ENCODE data around the gene CD276. TPM values are rescaled to one million over a fixed set of nuclear protein-coding genes. Genes with fewer than 3 reads are reported as not detected.

The CD276 gene
- total and polyA plus RNA-seq, 9 donors, result 48.3 to 180 (median 127) TPM

DNA sequence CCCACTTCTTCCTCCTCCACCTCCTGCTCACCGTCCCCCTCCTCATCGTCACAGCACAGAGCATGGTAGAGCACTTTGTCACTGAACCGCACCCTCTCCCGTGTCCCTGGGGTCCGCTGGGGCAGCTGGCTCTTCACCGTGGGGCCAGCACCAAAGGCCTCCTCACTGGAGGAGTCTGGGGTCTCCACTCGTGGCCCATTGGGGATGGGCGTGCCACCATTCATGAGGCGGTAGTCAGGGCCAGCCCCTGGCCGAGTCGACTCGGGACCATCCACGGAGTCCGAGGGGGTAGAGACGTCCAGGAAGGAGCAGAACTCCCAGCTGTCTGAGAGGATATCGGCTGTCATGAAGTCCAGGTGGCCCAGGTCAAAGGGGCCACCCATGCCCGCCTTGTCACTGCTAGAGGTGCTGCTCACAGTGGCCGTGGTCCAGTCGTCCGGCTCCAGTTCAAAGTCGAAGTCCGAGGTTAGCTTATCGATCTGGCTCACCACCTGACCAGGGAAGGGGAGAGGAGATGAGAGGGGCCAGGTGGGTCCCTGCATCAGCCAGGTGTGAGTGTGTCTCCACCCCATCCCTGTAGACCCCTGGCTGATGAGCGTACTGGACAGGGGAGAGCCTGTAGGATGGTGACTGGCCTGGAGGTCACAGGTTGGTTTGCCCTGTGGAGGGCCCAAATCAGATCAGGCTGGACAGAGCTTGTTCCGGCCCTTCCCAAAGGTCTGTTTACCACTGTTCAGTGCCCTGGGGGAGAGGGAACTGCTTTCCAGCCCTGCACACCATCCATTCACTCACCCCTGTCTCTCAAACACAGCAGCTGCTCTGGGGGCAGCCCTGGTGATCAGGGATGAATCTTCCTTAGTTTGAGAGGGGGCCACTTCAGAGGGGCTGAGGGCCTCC is 56.2 kb downstream of the CD276 start:
- no peaks in the 10 kb centered on the region for H3K9me3 ChIP-seq (replicated peaks; ENCODE audit: control insufficient read depth, low read depth, low read length)
- H3K36me3 ChIP-seq (ENCODE audit: control insufficient read depth, insufficient read depth, low read length), result no peaks in the 10 kb centered on the region
- peaks cover 20% of the 10 kb centered on the region for H3K27me3 ChIP-seq (ENCODE audit: control insufficient read depth, insufficient read depth, low read length)
- 85% methylated on average over 25 of the region's 25 CpGs for WGBS (ENCODE audit: insufficient coverage)
- H3K27ac ChIP-seq (ENCODE audit: low read length), result no peak overlapping the region
- DNase-seq, result no peak
- no peak overlapping the region for H3K4me3 ChIP-seq (ENCODE audit: low read length)
- H3K4me1 ChIP-seq (ENCODE audit: control insufficient read depth, insufficient read depth, low read length), result peaks cover 2% of the 10 kb centered on the region

DNA sequence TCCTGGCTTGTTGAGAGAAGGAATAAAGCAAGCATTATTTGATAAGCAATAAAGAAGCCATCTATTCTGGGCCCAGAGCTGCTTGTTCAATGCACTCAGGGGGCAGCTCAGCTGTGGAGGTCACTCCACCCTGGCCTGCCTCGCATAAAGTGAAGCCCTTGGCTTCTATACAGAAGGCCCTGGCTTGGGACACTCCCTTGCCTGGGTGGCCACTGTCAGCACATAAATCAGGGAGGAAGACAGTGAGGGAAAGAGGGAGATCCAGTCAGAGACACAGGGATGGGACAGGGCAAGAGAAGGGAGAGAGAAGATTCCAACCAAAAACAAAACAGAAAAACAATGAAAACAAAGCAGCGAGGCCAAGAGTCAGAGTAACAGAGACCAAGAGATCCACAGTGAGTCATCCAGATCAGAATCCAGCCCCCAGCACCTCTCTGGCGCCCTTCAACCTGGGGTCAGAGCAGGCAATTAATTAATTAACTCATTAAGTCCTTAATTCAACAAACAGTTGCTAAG is 57.2 kb downstream of the CD276 start:
- Histone ChIP-seq H3K27me3 (ENCODE audit: control insufficient read depth, insufficient read depth, low read length) (peaks cover 16% of the 10 kb centered on the region), H3K27ac (ENCODE audit: low read length) (no peak overlapping the region), H3K4me3 (ENCODE audit: low read length) (no peak overlapping the region), H3K36me3 (ENCODE audit: control insufficient read depth, insufficient read depth, low read length) (no peaks in the 10 kb centered on the region), H3K4me1 (ENCODE audit: control insufficient read depth, insufficient read depth, low read length) (peaks cover 4% of the 10 kb centered on the region), H3K9me3 (replicated peaks; ENCODE audit: control insufficient read depth, low read depth, low read length) (no peaks in the 10 kb centered on the region)
- DNase-seq, result no peak
- WGBS (ENCODE audit: insufficient coverage), result 40% methylated on average over 1 of the region's 3 CpGs

DNA sequence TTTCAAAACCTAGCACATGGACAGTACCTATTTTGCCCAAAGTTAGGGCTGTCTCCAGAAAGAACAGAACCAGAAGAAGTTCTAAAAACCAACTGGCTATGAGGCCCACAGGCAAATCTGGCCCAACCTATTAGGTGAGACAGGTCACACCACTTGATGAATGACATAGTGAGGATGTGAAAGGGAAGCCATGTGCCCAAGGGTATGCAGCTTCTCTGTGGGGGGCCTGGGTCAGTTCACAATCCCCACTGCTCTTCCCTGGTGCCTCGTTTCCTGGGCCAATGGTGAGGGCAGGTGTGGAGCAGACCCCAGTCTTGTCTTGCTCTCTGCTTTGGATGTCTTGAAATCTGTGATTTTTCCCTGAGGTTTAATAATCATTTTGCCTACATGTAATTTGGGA is 60.1 kb downstream of the CD276 start:
- no CpG with 5 or more reads among the region's 1 CpG for WGBS (ENCODE audit: insufficient coverage)
- Histone ChIP-seq H3K36me3 (ENCODE audit: control insufficient read depth, insufficient read depth, low read length) (no peaks in the 10 kb centered on the region), H3K27me3 (ENCODE audit: control insufficient read depth, insufficient read depth, low read length) (peaks cover 12% of the 10 kb centered on the region), H3K27ac (ENCODE audit: low read length) (no peak overlapping the region), H3K4me3 (ENCODE audit: low read length) (no peak overlapping the region), H3K9me3 (replicated peaks; ENCODE audit: control insufficient read depth, low read depth, low read length) (no peaks in the 10 kb centered on the region), H3K4me1 (ENCODE audit: control insufficient read depth, insufficient read depth, low read length) (peaks cover 14% of the 10 kb centered on the region)
- no peak for DNase-seq

DNA sequence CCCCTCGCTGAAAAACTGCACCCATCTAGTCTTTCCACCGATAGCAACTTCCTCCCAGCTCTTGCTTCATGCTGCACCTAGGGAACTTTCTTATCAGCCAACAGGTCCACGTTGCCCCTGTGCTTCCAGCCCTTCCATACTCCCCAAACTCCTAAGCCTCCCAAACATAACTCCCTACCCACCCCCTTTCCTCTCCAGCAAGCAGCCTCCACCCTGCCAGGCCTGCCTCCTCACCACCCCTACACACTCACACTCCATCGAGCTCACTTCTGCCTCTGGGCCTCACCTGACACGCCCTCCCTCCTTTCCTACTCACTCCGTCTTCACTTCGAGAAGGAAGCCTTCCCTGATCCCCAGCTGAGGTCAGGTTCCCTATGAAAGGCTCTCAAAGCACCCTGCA is 60.9 kb downstream of the CD276 start:
- no peaks in the 10 kb centered on the region for H3K36me3 ChIP-seq (ENCODE audit: control insufficient read depth, insufficient read depth, low read length)
- H3K9me3 ChIP-seq (replicated peaks; ENCODE audit: control insufficient read depth, low read depth, low read length), result no peaks in the 10 kb centered on the region
- H3K27ac ChIP-seq (ENCODE audit: low read length), result no peak overlapping the region
- no peak for DNase-seq
- peaks cover 16% of the 10 kb centered on the region for H3K27me3 ChIP-seq (ENCODE audit: control insufficient read depth, insufficient read depth, low read length)
- 46% methylated on average over 7 of the region's 7 CpGs for WGBS (ENCODE audit: insufficient coverage)
- H3K4me1 ChIP-seq (ENCODE audit: control insufficient read depth, insufficient read depth, low read length), result peaks cover 14% of the 10 kb centered on the region
- H3K4me3 ChIP-seq (ENCODE audit: low read length), result no peak overlapping the region

DNA sequence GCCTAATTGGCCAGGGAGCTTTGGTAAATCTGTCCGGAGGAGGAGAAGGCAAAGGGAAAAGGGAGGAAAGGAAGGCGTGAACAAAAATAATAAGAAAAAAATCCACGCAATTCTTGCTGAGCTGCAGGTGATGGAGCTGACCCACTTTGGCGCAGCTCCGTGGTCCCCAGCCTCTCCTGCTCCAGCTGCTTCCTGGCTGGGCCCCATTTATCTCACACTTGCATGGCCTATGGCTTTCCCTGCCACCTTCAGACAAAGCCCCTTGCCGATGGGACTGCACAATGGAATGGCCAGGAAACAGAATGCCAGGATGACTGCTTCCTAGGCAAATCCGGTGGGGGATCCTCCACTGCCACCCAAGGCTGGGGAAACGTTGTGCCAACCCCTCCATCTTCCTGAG is 62.1 kb downstream of the CD276 start:
- H3K4me1 ChIP-seq (ENCODE audit: control insufficient read depth, insufficient read depth, low read length), result peaks cover 16% of the 10 kb centered on the region
- peaks cover 26% of the 10 kb centered on the region for H3K27me3 ChIP-seq (ENCODE audit: control insufficient read depth, insufficient read depth, low read length)
- DNase-seq, result no peak
- no peaks in the 10 kb centered on the region for H3K9me3 ChIP-seq (replicated peaks; ENCODE audit: control insufficient read depth, low read depth, low read length)
- H3K4me3 ChIP-seq (ENCODE audit: low read length), result no peak overlapping the region
- 51% methylated on average over 8 of the region's 8 CpGs for whole genome bisulfite sequencing (ENCODE audit: insufficient coverage)
- H3K27ac ChIP-seq (ENCODE audit: low read length), result no peak overlapping the region
- no peaks in the 10 kb centered on the region for H3K36me3 ChIP-seq (ENCODE audit: control insufficient read depth, insufficient read depth, low read length)

DNA sequence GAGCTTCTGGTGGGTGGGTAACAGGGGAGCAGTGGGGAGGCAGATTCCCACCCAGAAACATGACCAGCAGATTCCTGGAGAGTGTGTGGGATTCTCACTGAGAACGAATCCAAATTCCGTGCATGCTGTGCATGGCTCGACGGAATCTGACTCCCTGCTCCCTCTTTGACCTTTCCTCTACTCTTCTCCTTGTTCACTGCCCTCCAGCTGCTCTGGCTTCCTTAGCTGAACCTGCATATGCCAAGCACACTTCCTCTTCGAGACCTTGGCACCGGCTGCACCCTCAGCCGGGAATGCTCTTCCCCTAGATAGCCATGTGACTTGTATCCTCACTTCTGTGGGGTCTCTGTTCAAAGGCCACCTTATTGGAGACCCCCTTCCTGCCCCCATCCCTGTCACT is 62.7 kb downstream of the CD276 start:
- Histone ChIP-seq H3K4me1 (ENCODE audit: control insufficient read depth, insufficient read depth, low read length) (peaks cover 21% of the 10 kb centered on the region), H3K36me3 (ENCODE audit: control insufficient read depth, insufficient read depth, low read length) (no peaks in the 10 kb centered on the region), H3K27ac (ENCODE audit: low read length) (no peak overlapping the region), H3K9me3 (replicated peaks; ENCODE audit: control insufficient read depth, low read depth, low read length) (no peaks in the 10 kb centered on the region), H3K27me3 (ENCODE audit: control insufficient read depth, insufficient read depth, low read length) (peaks cover 29% of the 10 kb centered on the region), H3K4me3 (ENCODE audit: low read length) (no peak overlapping the region)
- peak; percentile 37 for DNase-seq
- WGBS (ENCODE audit: insufficient coverage), result 33% methylated on average over 6 of the region's 7 CpGs

DNA sequence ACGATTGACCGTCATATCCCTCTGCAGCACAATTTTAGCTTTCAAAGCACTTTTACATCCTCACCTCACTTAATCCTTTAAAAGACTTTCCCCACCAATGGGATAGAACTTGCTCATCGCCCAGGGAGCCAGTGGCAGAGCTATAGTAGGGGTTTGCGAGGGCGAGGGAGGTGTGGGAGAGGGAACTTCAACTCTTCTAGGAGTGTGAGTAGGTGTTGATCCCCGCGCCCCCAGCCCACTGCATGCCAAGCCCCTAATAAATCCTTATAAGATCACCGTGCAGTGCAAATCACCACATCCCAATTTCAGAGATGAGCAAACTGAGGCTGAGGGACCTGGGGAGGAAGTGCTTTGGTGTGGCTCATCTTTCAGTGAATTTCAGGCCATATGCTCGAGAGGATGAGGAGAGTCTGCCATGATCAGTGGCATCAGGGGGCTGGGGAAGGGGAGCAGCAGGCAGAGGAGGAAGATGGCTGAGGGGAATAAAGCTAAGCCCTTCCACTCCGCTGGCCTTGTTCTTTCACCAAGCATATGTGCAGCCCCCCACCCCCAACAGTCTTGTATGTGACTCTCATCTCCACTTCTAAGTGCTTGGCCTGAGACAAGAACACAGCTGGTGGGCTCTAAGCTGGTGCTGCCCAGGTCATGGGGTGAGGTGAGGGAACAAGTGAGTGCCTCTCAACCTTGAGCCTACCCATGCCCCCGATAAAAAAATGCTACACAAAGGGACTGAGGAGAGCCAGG is 63.8 kb downstream of the CD276 start:
- no peak for DNase-seq
- Histone ChIP-seq H3K36me3 (ENCODE audit: control insufficient read depth, insufficient read depth, low read length) (no peaks in the 10 kb centered on the region), H3K9me3 (replicated peaks; ENCODE audit: control insufficient read depth, low read depth, low read length) (no peaks in the 10 kb centered on the region), H3K4me3 (ENCODE audit: low read length) (no peak overlapping the region), H3K4me1 (ENCODE audit: control insufficient read depth, insufficient read depth, low read length) (peaks cover 26% of the 10 kb centered on the region), H3K27me3 (ENCODE audit: control insufficient read depth, insufficient read depth, low read length) (peaks cover 33% of the 10 kb centered on the region), H3K27ac (ENCODE audit: low read length) (no peak overlapping the region)
- WGBS (ENCODE audit: insufficient coverage), result 40% methylated on average over 1 of the region's 11 CpGs

DNA sequence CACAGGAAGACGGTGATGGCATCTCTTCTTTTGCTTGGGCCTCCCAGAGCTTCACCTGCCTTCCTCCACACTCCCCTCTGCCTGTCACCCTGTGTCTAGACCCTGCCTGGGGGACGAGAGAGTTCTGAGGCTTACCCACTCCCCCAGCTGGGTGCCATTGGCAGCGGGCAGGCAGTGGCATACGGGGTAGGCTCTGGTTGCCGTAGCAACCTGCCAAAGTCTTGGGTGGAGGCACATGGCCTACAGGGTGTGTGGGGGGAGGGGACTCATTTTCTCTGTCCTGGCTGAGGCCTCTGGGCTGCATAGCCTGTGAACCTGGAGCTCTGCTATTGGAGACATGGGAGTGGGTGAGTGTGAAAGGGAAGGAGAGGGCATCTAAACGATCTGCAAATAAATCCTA is 64.5 kb downstream of the CD276 start:
- H3K36me3 ChIP-seq (ENCODE audit: control insufficient read depth, insufficient read depth, low read length), result no peaks in the 10 kb centered on the region
- WGBS (ENCODE audit: insufficient coverage), result 58% methylated on average over 3 of the region's 6 CpGs
- H3K27ac ChIP-seq (ENCODE audit: low read length), result no peak overlapping the region
- peaks cover 28% of the 10 kb centered on the region for H3K4me1 ChIP-seq (ENCODE audit: control insufficient read depth, insufficient read depth, low read length)
- H3K4me3 ChIP-seq (ENCODE audit: low read length), result no peak overlapping the region
- H3K9me3 ChIP-seq (replicated peaks; ENCODE audit: control insufficient read depth, low read depth, low read length), result no peaks in the 10 kb centered on the region
- peaks cover 39% of the 10 kb centered on the region for H3K27me3 ChIP-seq (ENCODE audit: control insufficient read depth, insufficient read depth, low read length)
- DNase-seq, result no peak

DNA sequence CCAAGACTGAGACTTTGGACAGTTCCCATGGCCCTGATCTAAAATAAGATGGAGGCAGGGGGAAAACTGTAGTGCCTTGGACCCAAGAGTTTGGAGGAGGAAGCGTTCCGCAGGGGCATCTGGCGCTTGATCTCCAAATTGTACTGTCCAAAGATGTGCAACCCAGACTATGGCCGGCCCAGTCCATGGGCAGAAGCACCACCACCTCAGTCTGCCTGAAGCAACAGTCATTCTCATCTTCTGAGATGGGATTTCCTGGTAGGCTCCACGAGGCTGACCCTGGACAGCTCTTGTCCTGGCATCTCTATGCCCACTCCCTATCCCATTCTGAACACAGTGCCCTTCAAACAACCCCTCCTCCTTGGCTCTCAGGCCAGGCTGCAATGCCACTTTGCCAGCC is 65.3 kb downstream of the CD276 start:
- 89% methylated on average over 5 of the region's 5 CpGs for whole genome bisulfite sequencing (ENCODE audit: insufficient coverage)
- Histone ChIP-seq H3K4me3 (ENCODE audit: low read length) (no peak overlapping the region), H3K36me3 (ENCODE audit: control insufficient read depth, insufficient read depth, low read length) (no peaks in the 10 kb centered on the region), H3K27me3 (ENCODE audit: control insufficient read depth, insufficient read depth, low read length) (peaks cover 44% of the 10 kb centered on the region), H3K4me1 (ENCODE audit: control insufficient read depth, insufficient read depth, low read length) (peaks cover 28% of the 10 kb centered on the region), H3K27ac (ENCODE audit: low read length) (no peak overlapping the region), H3K9me3 (replicated peaks; ENCODE audit: control insufficient read depth, low read depth, low read length) (no peaks in the 10 kb centered on the region)
- no peak for DNase-seq

DNA sequence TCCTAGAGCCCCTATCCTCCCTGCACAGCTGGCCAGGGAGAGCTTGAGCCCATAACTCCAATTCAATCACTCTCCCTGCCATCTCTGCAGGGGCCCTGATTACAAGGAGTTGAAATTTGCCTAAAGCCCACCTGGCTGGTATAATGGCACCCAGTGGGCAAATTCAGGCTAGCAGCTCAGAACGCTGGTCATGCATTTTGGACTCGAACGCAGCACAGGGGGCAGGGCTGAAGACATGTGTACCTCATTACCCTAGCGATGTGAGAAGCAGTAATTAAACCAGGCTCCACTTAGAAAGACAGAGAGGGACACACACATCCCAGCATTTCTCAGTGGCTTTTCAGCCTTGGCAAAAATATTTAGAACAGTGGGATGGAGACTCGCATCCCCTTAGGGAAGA is 65.8 kb downstream of the CD276 start:
- Histone ChIP-seq H3K36me3 (ENCODE audit: control insufficient read depth, insufficient read depth, low read length) (no peaks in the 10 kb centered on the region), H3K9me3 (replicated peaks; ENCODE audit: control insufficient read depth, low read depth, low read length) (no peaks in the 10 kb centered on the region), H3K27ac (ENCODE audit: low read length) (no peak overlapping the region), H3K4me3 (ENCODE audit: low read length) (no peak overlapping the region), H3K27me3 (ENCODE audit: control insufficient read depth, insufficient read depth, low read length) (peaks cover 47% of the 10 kb centered on the region), H3K4me1 (ENCODE audit: control insufficient read depth, insufficient read depth, low read length) (peaks cover 28% of the 10 kb centered on the region)
- 72% methylated on average over 3 of the region's 5 CpGs for WGBS (ENCODE audit: insufficient coverage)
- no peak for DNase-seq
